Vagina (tissue), 2 donors: ENCODE measurements around the gene PCSK9. TPM values are rescaled to one million over a fixed set of nuclear protein-coding genes. Genes with fewer than 3 reads are reported as not detected.

Source experiments
- DNase-seq, 2 donors: peaks; one replicate each; pipeline ENCODE4 v3.0.0-alpha.2; 2017; ENCODE audit errors: extremely low spot score in 2 of 2
- H3K27ac ChIP-seq: fragments of 200-600 bp; sonication (generic); one replicate; pipeline ENCODE4 v1.5.1; 2019
- H3K27me3 ChIP-seq: fragments of 200-600 bp; sonication (generic); one replicate; pipeline ENCODE4 v1.5.1; 2019
- H3K36me3 ChIP-seq, 2 donors: fragments of 200-600 bp; sonication (generic); one replicate each; pipeline ENCODE4 v1.5.1; 2017 to 2019
- H3K4me1 ChIP-seq: fragments of 200-600 bp; sonication (generic); one replicate; pipeline ENCODE4 v1.5.1; 2019
- H3K4me3 ChIP-seq, 2 donors: fragments of 200-600 bp; sonication (generic); 1 replicate in 1 of 2; 2 replicates in 1 of 2; pipeline ENCODE4 v1.5.1; 2016 to 2019
- H3K9me3 ChIP-seq: fragments of 200-600 bp; sonication (generic); one replicate; pipeline ENCODE4 v1.5.1; 2019
- CTCF ChIP-seq, 3 experiments: fragments of 450-650 bp in 2 of 3; fragments of 200-600 bp in 1 of 3; sonication (generic) in 1 of 3; IDR thresholded peaks; one replicate each; pipeline ENCODE4 v1.5.1; 2017 to 2019; ENCODE audit warnings: antibody characterized with exemption in 3 of 3, mild to moderate bottlenecking in 2 of 3, moderate library complexity in 2 of 3
- POLR2A ChIP-seq, 2 donors: fragments of 450-650 bp; IDR thresholded peaks; one replicate each; pipeline ENCODE4 v1.6.1; 2017; ENCODE audit warnings: antibody characterized with exemption in 2 of 2, mild to moderate bottlenecking in 2 of 2, moderate library complexity in 2 of 2
- POLR2AphosphoS5 ChIP-seq, 2 donors: sonication (generic); formaldehyde crosslinking; IDR thresholded peaks; one replicate each; pipeline ENCODE4 v1.9.0; 2017; ENCODE audit warnings: antibody characterized with exemption in 2 of 2, mild to moderate bottlenecking in 2 of 2, low read depth in 1 of 2; ENCODE audit not compliant: insufficient read depth in 1 of 2
- intact Hi-C: fragments of 100-400 bp; cut with DNase I; formaldehyde crosslinking; loops from one replicate; pipeline ENCODE4 v1.15.1; 2023
- total RNA-seq: library from RNA; depleted of rRNA; stranded (reverse); fragments of >200 nt; gene quantifications from one replicate; pipeline ENCODE4 v1.2.3, GENCODE V29; 2016

PCSK9 gene
- total RNA-seq, 1 donor from 2014 or later = 0.25 TPM

- DNase-seq = no peak
- Histone ChIP-seq H3K4me3 (no peak overlapping the region), H3K27me3 (no peaks in the 10 kb centered on the region), H3K9me3 (no peaks in the 10 kb centered on the region), H3K4me1 (peaks cover 14% of the 10 kb centered on the region), H3K27ac (no peak overlapping the region), H3K36me3 (peaks cover 0 to 19% of the 10 kb centered on the region in 2 donors)
- intact Hi-C loops = no loop called here
- TF ChIP-seq POLR2AphosphoS5 (IDR thresholded peaks at IDR 0.05; ENCODE audit: insufficient read depth in 1 of 2, low read depth in 1 of 2) (no peak), CTCF (IDR thresholded peaks at IDR 0.05) (no peak), POLR2A (IDR thresholded peaks at IDR 0.05) (no peak)
Measured at GRCh38 chr1:55064071-55064581, 24.8 kb downstream of the PCSK9 start.

GRCh38 chr1:55064861-55065263 is 25.5 kb downstream of the PCSK9 start:
- TF ChIP-seq CTCF (IDR thresholded peaks at IDR 0.05) (no peak), POLR2A (IDR thresholded peaks at IDR 0.05) (no peak), POLR2AphosphoS5 (IDR thresholded peaks at IDR 0.05; ENCODE audit: insufficient read depth in 1 of 2, low read depth in 1 of 2) (no peak)
- Histone ChIP-seq H3K4me3 (no peak overlapping the region), H3K4me1 (peaks cover 14% of the 10 kb centered on the region), H3K27me3 (no peaks in the 10 kb centered on the region), H3K9me3 (no peaks in the 10 kb centered on the region), H3K36me3 (peaks cover 0 to 22% of the 10 kb centered on the region in 2 donors), H3K27ac (no peak overlapping the region)
- intact Hi-C loops = no loop called here
- DNase-seq = no peak

- H3K4me3 ChIP-seq = no peak overlapping the region
- no peaks in the 10 kb centered on the region for H3K27me3 ChIP-seq
- intact Hi-C loops = no loop called here
- TF ChIP-seq POLR2A (IDR thresholded peaks at IDR 0.05) (no peak), POLR2AphosphoS5 (IDR thresholded peaks at IDR 0.05; ENCODE audit: insufficient read depth in 1 of 2, low read depth in 1 of 2) (no peak), CTCF (IDR thresholded peaks at IDR 0.05) (no peak)
- peaks cover 14% of the 10 kb centered on the region for H3K4me1 ChIP-seq
- DNase-seq = no peak
- H3K9me3 ChIP-seq = no peaks in the 10 kb centered on the region
- H3K36me3 ChIP-seq = peaks cover 0 to 30% of the 10 kb centered on the region in 2 donors
- H3K27ac ChIP-seq = no peak overlapping the region
Measured at GRCh38 chr1:55065648-55066047, 26.3 kb downstream of the PCSK9 start.

- H3K9me3 ChIP-seq = no peaks in the 10 kb centered on the region
- no peak for TF ChIP-seq POLR2A (IDR thresholded peaks at IDR 0.05)
- no peak for TF ChIP-seq CTCF (IDR thresholded peaks at IDR 0.05)
- no peak for TF ChIP-seq POLR2AphosphoS5 (IDR thresholded peaks at IDR 0.05; ENCODE audit: insufficient read depth in 1 of 2, low read depth in 1 of 2)
- peak in 1 of 2 donors; percentile 47 for DNase-seq
- H3K27ac ChIP-seq = no peak overlapping the region
- H3K36me3 ChIP-seq = peaks cover 0 to 46% of the 10 kb centered on the region in 2 donors
- H3K27me3 ChIP-seq = no peaks in the 10 kb centered on the region
- H3K4me1 ChIP-seq = peaks cover 14% of the 10 kb centered on the region
- no peak overlapping the region for H3K4me3 ChIP-seq
- intact Hi-C loops = no loop called here
Measured at GRCh38 chr1:55067022-55067778, 27.9 kb downstream of the PCSK9 start.

GRCh38 chr1:55067914-55068313 is 28.6 kb downstream of the PCSK9 start:
- H3K36me3 ChIP-seq = peaks cover 0 to 53% of the 10 kb centered on the region in 2 donors
- no peak overlapping the region for H3K4me3 ChIP-seq
- no peak overlapping the region for H3K27ac ChIP-seq
- H3K4me1 ChIP-seq = peaks cover 14% of the 10 kb centered on the region
- DNase-seq = no peak
- H3K27me3 ChIP-seq = no peaks in the 10 kb centered on the region
- intact Hi-C loops = no loop called here
- TF ChIP-seq POLR2AphosphoS5 (IDR thresholded peaks at IDR 0.05; ENCODE audit: insufficient read depth in 1 of 2, low read depth in 1 of 2) (no peak), CTCF (IDR thresholded peaks at IDR 0.05) (no peak), POLR2A (IDR thresholded peaks at IDR 0.05) (no peak)
- no peaks in the 10 kb centered on the region for H3K9me3 ChIP-seq
